A673 (cell line): ENCODE results near the gene JAG2.

Experiments
- CTCF ChIP-seq: fragments of 300-800, 200-600 bp; sonication (generic); conservative IDR thresholded peaks from 2 replicates; pipeline ENCODE4 v1.5.1; 2017; ENCODE audit warnings: low read depth, mild to moderate bottlenecking, antibody characterized with exemption, low read length, moderate library complexity, mixed read lengths
- EZH2 ChIP-seq: fragments of 200-600 bp; sonication (generic); IDR thresholded peaks from 2 replicates; pipeline ENCODE4 v1.6.1; 2017; ENCODE audit warnings: borderline replicate concordance, low read depth, mild to moderate bottlenecking, mixed read lengths, antibody characterized with exemption, low read length; ENCODE audit not compliant: poor library complexity, severe bottlenecking

GRCh38 chr14:105195051-105195450 is 26.5 kb upstream of the JAG2 start:
- TF ChIP-seq CTCF = no peak
- TF ChIP-seq EZH2 = no peak
